CD4-positive, alpha-beta memory T cell (primary cell): Measurements from ENCODE around the gene CD93. TPM values are rescaled to one million over a fixed set of nuclear protein-coding genes. Genes with fewer than 3 reads are reported as not detected.

Source experiments
- CTCF ChIA-PET: fragments of 350-600 bp; sonication (Branson Sonifier 250); formaldehyde crosslinking; loops from one replicate; lab custom pipeline; 2021; ENCODE audit warnings: inconsistent platforms; ENCODE audit not compliant: partially characterized antibody; lab: Charles Lee
- POLR2A ChIA-PET: fragments of 350-600 bp; sonication (Branson Sonifier 250); formaldehyde crosslinking; loops from one replicate; lab custom pipeline; 2021; ENCODE audit not compliant: partially characterized antibody; lab: Charles Lee
- DNase-seq, 5 donors: peaks; one replicate each; pipeline versions ENCODE4 v3.0.0 to v3.0.0-alpha.2; 2020 to 2022; ENCODE audit warnings: mixed read lengths in 1 of 5
- H3K27ac ChIP-seq: one replicate; pipeline ENCODE4 v1.7.0; 2013; ENCODE audit warnings: low read depth, low read length
- H3K27me3 ChIP-seq: 2 replicates; pipeline ENCODE4 v1.7.0; 2013; ENCODE audit warnings: mild to moderate bottlenecking, low read length, moderate library complexity; ENCODE audit not compliant: insufficient read depth
- H3K36me3 ChIP-seq: 2 replicates; pipeline ENCODE4 v1.7.0; 2013; ENCODE audit warnings: mild to moderate bottlenecking, low read length, moderate library complexity; ENCODE audit not compliant: insufficient read depth
- H3K4me1 ChIP-seq: 2 replicates; pipeline ENCODE4 v1.7.0; 2013; ENCODE audit warnings: mild to moderate bottlenecking, low read length, moderate library complexity; ENCODE audit not compliant: insufficient read depth
- H3K4me3 ChIP-seq, 2 donors: one replicate each; pipeline ENCODE4 v1.7.0; 2013; ENCODE audit warnings: low read length in 2 of 2, mild to moderate bottlenecking in 1 of 2
- H3K9me3 ChIP-seq, 2 donors: one replicate each; pipeline ENCODE4 v1.7.0; 2013; ENCODE audit warnings: low read length in 2 of 2, control low read depth in 1 of 2; ENCODE audit not compliant: control insufficient read depth in 1 of 2
- H3K27ac Mint-ChIP-seq, 7 donors: one replicate each; pipeline ENCODE4 v1.8.0; 2020 to 2021; ENCODE audit warnings: mixed read lengths in 7 of 7, mild to moderate bottlenecking in 6 of 7, inconsistent platforms in 3 of 7, moderate library complexity in 3 of 7
- H3K27me3 Mint-ChIP-seq, 2 donors: one replicate each; pipeline ENCODE4 v1.8.0; 2020 to 2021; ENCODE audit warnings: mixed read lengths in 2 of 2
- H3K36me3 Mint-ChIP-seq, 2 donors: one replicate each; pipeline ENCODE4 v1.8.0; 2020 to 2021; ENCODE audit warnings: mixed read lengths in 2 of 2, inconsistent platforms in 1 of 2, mild to moderate bottlenecking in 1 of 2
- H3K4me1 Mint-ChIP-seq, 4 donors: one replicate each; pipeline ENCODE4 v1.8.0; 2020 to 2021; ENCODE audit warnings: mixed read lengths in 4 of 4, mild to moderate bottlenecking in 1 of 4
- H3K4me3 Mint-ChIP-seq, 8 donors: one replicate each; pipeline ENCODE4 v1.8.0; 2020 to 2021; ENCODE audit warnings: mixed read lengths in 8 of 8, mild to moderate bottlenecking in 7 of 8, moderate library complexity in 6 of 8, inconsistent platforms in 3 of 8
- H3K9me3 Mint-ChIP-seq, 8 donors: one replicate each; pipeline ENCODE4 v1.8.0; 2020 to 2021; ENCODE audit warnings: mixed read lengths in 8 of 8, mild to moderate bottlenecking in 5 of 8, inconsistent platforms in 3 of 8, moderate library complexity in 1 of 8
- intact Hi-C: fragments of 100-400 bp; cut with micrococcal nuclease; formaldehyde crosslinking; loops from one replicate; pipeline ENCODE4 v1.15.1; 2023
- polyA plus RNA-seq, 2 donors: library from polyadenylated mRNA; unstranded; fragments of 300-500 nt; fragmentation: Illumina TruSeq; gene quantifications; one replicate each; pipeline ENCODE4 v1.2.3, GENCODE V29; 2021
- total RNA-seq, 2 experiments: library from RNA; stranded (reverse); gene quantifications; one replicate each; pipeline ENCODE4 v1.2.3, GENCODE V29; 2021

CD93 gene
- total and polyA plus RNA-seq, 4 experiments from 2014 or later: 0.55 to 1.3 (median 1.2) TPM; not detected in 1

- no peaks in the 10 kb centered on the region for H3K4me1 ChIP-seq
- POLR2A ChIA-PET: no interaction called here
- H3K9me3 ChIP-seq: no peaks in the 10 kb centered on the region
- no peaks in the 10 kb centered on the region for H3K27me3 ChIP-seq
- H3K36me3 ChIP-seq: no peaks in the 10 kb centered on the region
- CTCF ChIA-PET: no interaction called here
- no peak overlapping the region for H3K4me3 Mint-ChIP-seq
- DNase-seq: no peak
- no peaks in the 10 kb centered on the region for H3K4me1 Mint-ChIP-seq
- H3K36me3 Mint-ChIP-seq: no peaks in the 10 kb centered on the region
- H3K9me3 Mint-ChIP-seq: peaks cover 0 to 2% (median 0%) of the 10 kb centered on the region in 8 donors
- intact Hi-C loops: no loop called here
- no peak overlapping the region for H3K27ac Mint-ChIP-seq
- no peak overlapping the region for H3K4me3 ChIP-seq
- H3K27ac ChIP-seq: no peak overlapping the region
- peaks cover 1 to 7% of the 10 kb centered on the region in 2 donors for H3K27me3 Mint-ChIP-seq
These were observed 23.0 kb downstream of the CD93 start for GRCh38 chr20:23063168-23063567.

GRCh38 chr20:23062632-23063031, 23.5 kb downstream of the CD93 start:
- no peaks in the 10 kb centered on the region for H3K36me3 ChIP-seq
- intact Hi-C loops: no loop called here
- peaks cover 1 to 7% of the 10 kb centered on the region in 2 donors for H3K27me3 Mint-ChIP-seq
- no peak overlapping the region for H3K4me3 Mint-ChIP-seq
- H3K4me1 Mint-ChIP-seq: no peaks in the 10 kb centered on the region
- no peaks in the 10 kb centered on the region for H3K9me3 ChIP-seq
- POLR2A ChIA-PET: no interaction called here
- no peak for DNase-seq
- CTCF ChIA-PET: no interaction called here
- H3K9me3 Mint-ChIP-seq: peaks cover 0 to 2% (median 0%) of the 10 kb centered on the region in 8 donors
- no peaks in the 10 kb centered on the region for H3K27me3 ChIP-seq
- H3K4me3 ChIP-seq: no peak overlapping the region
- H3K27ac ChIP-seq: no peak overlapping the region
- no peaks in the 10 kb centered on the region for H3K36me3 Mint-ChIP-seq
- H3K4me1 ChIP-seq: no peaks in the 10 kb centered on the region
- H3K27ac Mint-ChIP-seq: no peak overlapping the region

GRCh38 chr20:23061734-23062561, 24.2 kb downstream of the CD93 start:
- H3K9me3 ChIP-seq: no peaks in the 10 kb centered on the region
- H3K36me3 ChIP-seq: no peaks in the 10 kb centered on the region
- peaks cover 1 to 9% of the 10 kb centered on the region in 2 donors for H3K27me3 Mint-ChIP-seq
- ChIA-PET CTCF (no interaction called here), POLR2A (no interaction called here)
- H3K4me3 Mint-ChIP-seq: no peak overlapping the region
- no peaks in the 10 kb centered on the region for H3K27me3 ChIP-seq
- intact Hi-C loops: no loop called here
- no peaks in the 10 kb centered on the region for H3K36me3 Mint-ChIP-seq
- H3K4me1 Mint-ChIP-seq: no peaks in the 10 kb centered on the region
- H3K4me1 ChIP-seq: no peaks in the 10 kb centered on the region
- H3K27ac Mint-ChIP-seq: no peak overlapping the region
- DNase-seq: no peak
- H3K4me3 ChIP-seq: no peak overlapping the region
- H3K27ac ChIP-seq: no peak overlapping the region
- peaks cover 0 to 2% (median 0%) of the 10 kb centered on the region in 8 donors for H3K9me3 Mint-ChIP-seq

GRCh38 chr20:23061262-23061661, 24.9 kb downstream of the CD93 start:
- H3K36me3 Mint-ChIP-seq: no peaks in the 10 kb centered on the region
- no peak overlapping the region for H3K27ac Mint-ChIP-seq
- no peaks in the 10 kb centered on the region for H3K27me3 ChIP-seq
- ChIA-PET POLR2A (no interaction called here), CTCF (no interaction called here)
- H3K4me1 ChIP-seq: no peaks in the 10 kb centered on the region
- no peaks in the 10 kb centered on the region for H3K9me3 ChIP-seq
- no peak overlapping the region for H3K4me3 ChIP-seq
- H3K36me3 ChIP-seq: no peaks in the 10 kb centered on the region
- no peak overlapping the region for H3K27ac ChIP-seq
- H3K4me3 Mint-ChIP-seq: no peak overlapping the region
- peaks cover 1 to 9% of the 10 kb centered on the region in 2 donors for H3K27me3 Mint-ChIP-seq
- H3K4me1 Mint-ChIP-seq: no peaks in the 10 kb centered on the region
- peaks cover 0 to 1% (median 0%) of the 10 kb centered on the region in 8 donors for H3K9me3 Mint-ChIP-seq
- intact Hi-C loops: no loop called here
- DNase-seq: no peak

GRCh38 chr20:23060629-23061028, 25.5 kb downstream of the CD93 start:
- DNase-seq: no peak
- Mint-ChIP-seq H3K4me1 (no peaks in the 10 kb centered on the region), H3K36me3 (no peaks in the 10 kb centered on the region), H3K9me3 (peaks cover 0 to 1% (median 0%) of the 10 kb centered on the region in 8 donors), H3K27ac (no peak overlapping the region), H3K4me3 (no peak overlapping the region), H3K27me3 (peaks cover 1 to 9% of the 10 kb centered on the region in 2 donors)
- no peaks in the 10 kb centered on the region for H3K4me1 ChIP-seq
- CTCF ChIA-PET: no interaction called here
- intact Hi-C loops: no loop called here
- no peaks in the 10 kb centered on the region for H3K9me3 ChIP-seq
- no peak overlapping the region for H3K4me3 ChIP-seq
- POLR2A ChIA-PET: no interaction called here
- no peak overlapping the region for H3K27ac ChIP-seq
- H3K27me3 ChIP-seq: no peaks in the 10 kb centered on the region
- H3K36me3 ChIP-seq: no peaks in the 10 kb centered on the region

- Histone ChIP-seq H3K9me3 (no peaks in the 10 kb centered on the region), H3K27me3 (no peaks in the 10 kb centered on the region), H3K27ac (no peak overlapping the region), H3K4me1 (no peaks in the 10 kb centered on the region), H3K36me3 (no peaks in the 10 kb centered on the region), H3K4me3 (no peak overlapping the region)
- ChIA-PET CTCF (no interaction called here), POLR2A (no interaction called here)
- DNase-seq: no peak
- Mint-ChIP-seq H3K27ac (no peak overlapping the region), H3K4me3 (no peak overlapping the region), H3K27me3 (peaks cover 1 to 8% of the 10 kb centered on the region in 2 donors), H3K4me1 (no peaks in the 10 kb centered on the region), H3K36me3 (no peaks in the 10 kb centered on the region), H3K9me3 (peaks cover 0 to 3% (median 0%) of the 10 kb centered on the region in 8 donors)
- intact Hi-C loops: no loop called here
These were observed 26.3 kb downstream of the CD93 start for GRCh38 chr20:23059846-23060245.

- Mint-ChIP-seq H3K36me3 (no peaks in the 10 kb centered on the region), H3K4me3 (no peak overlapping the region), H3K4me1 (no peaks in the 10 kb centered on the region), H3K9me3 (peaks cover 0 to 3% (median 0%) of the 10 kb centered on the region in 8 donors), H3K27me3 (peaks cover 1 to 6% of the 10 kb centered on the region in 2 donors), H3K27ac (no peak overlapping the region)
- H3K27me3 ChIP-seq: no peaks in the 10 kb centered on the region
- no peak for DNase-seq
- intact Hi-C loops: no loop called here
- no peaks in the 10 kb centered on the region for H3K4me1 ChIP-seq
- H3K36me3 ChIP-seq: no peaks in the 10 kb centered on the region
- ChIA-PET POLR2A (no interaction called here), CTCF (no interaction called here)
- H3K27ac ChIP-seq: no peak overlapping the region
- no peaks in the 10 kb centered on the region for H3K9me3 ChIP-seq
- H3K4me3 ChIP-seq: no peak overlapping the region
These were observed 27.1 kb downstream of the CD93 start for GRCh38 chr20:23059001-23059400.
